ENCODE measurements around the gene DIS3L2.

DNA sequence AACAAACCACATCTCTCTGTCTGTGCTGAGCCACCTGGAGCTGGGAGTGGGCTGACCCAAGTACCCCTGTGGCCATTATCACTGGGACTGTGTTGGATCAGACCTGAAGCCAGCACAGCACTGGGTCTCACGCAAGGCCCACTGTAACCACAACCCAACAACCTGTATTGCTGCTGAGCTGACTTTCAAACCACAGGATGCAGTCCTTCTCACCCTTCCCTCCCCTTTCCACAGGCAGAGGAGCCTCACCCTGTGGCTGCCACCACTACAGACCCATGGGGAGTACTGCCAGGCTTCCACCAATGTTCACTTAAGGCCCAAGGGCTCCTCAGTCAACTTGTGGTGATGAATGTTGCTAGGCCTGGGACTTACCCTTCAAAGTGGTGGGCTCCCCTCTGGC lies 135.7 kb downstream of the DIS3L2 start:
- no peak for TF ChIP-seq EP300 (IDR thresholded peaks at IDR 0.05)
- TF ChIP-seq POLR2A (IDR thresholded peaks at IDR 0.05; ENCODE audit: low read depth), result no peak
- no peak for TF ChIP-seq CTCF (IDR thresholded peaks at IDR 0.05)

Data from esophagus muscularis mucosa (tissue), 4 donors.